HCT116 (cell line): ENCODE data around the gene TMEM266. TPM values are rescaled to one million over a fixed set of nuclear protein-coding genes. Genes with fewer than 3 reads are reported as not detected.
A peak's percentile ranks its signal among the peaks of the same experiment; 100 is the strongest.

Source experiments
- ATAC-seq: fragments of 200-7000 bp; cut with Tn5 transposase; 2 replicates; pipeline ENCODE4 v1.9.1; 2020; ENCODE audit warnings: mild to moderate bottlenecking, moderate library complexity
- BruUV-seq: library from RNA; stranded (reverse); fragments of 400-500 nt; replicated peaks from 2 replicates; lab custom pipeline; 2021; lab: Mats Ljungman, UMichigan
- CTCF ChIA-PET: fragments of 300-600 bp; sonication (Branson Sonifier 250); formaldehyde crosslinking; loops from one replicate; lab custom pipeline; 2021; ENCODE audit warnings: antibody characterized with exemption; lab: Charles Lee
- POLR2A ChIA-PET: fragments of 300-600, 350-600 bp; sonication (Branson Sonifier 250); formaldehyde crosslinking; loops from one replicate; lab custom pipeline; 2021; ENCODE audit warnings: antibody characterized with exemption; lab: Charles Lee
- RAD21 ChIA-PET, 2 experiments: fragments of 300-600 bp; sonication (Branson Sonifier 250); formaldehyde crosslinking; loops; one replicate each; lab custom pipeline; 2023; ENCODE audit warnings: low total read pairs in 2 of 2; ENCODE audit not compliant: uncharacterized antibody in 2 of 2, unreplicated experiment in 2 of 2, low non-redundant PET in 1 of 2; lab: Charles Lee
- DNase-seq: peaks from one replicate; pipeline ENCODE4 v3.0.0-alpha.2; 2010; ENCODE audit warnings: low read depth, low spot score
- H2AFZ ChIP-seq: fragments of 200-600 bp; shearing (Covaris generic), sonication (generic); 2 replicates; pipeline ENCODE4 v1.6.1; 2017; ENCODE audit warnings: low read depth, mixed run types, mixed read lengths, antibody characterized with exemption, low read length; ENCODE audit not compliant: poor library complexity, severe bottlenecking
- H3K27ac ChIP-seq: 2 replicates; pipeline ENCODE4 v1.5.1; 2012; ENCODE audit warnings: low read depth, low read length
- H3K27me3 ChIP-seq: fragments of 200-600 bp; sonication (generic); 2 replicates; pipeline ENCODE4 v1.6.1; 2016; ENCODE audit warnings: mixed run types, low read length, mixed read lengths; ENCODE audit not compliant: insufficient read depth
- H3K36me3 ChIP-seq, 2 experiments: fragments of 200-500 bp in 1 of 2; fragments of 200-600 bp in 1 of 2; sonication (Bioruptor generic) in 1 of 2; sonication (generic) in 1 of 2; 2 replicates each; pipeline versions ENCODE4 v1.5.1 to v1.6.1; 2014 to 2016; ENCODE audit warnings: low read length in 2 of 2, inconsistent platforms in 1 of 2, mixed read lengths in 1 of 2, mixed run types in 1 of 2; ENCODE audit not compliant: insufficient read depth in 2 of 2, control insufficient read depth in 1 of 2
- H3K4me1 ChIP-seq, 2 experiments: fragments of 200-600 bp in 1 of 2; sonication (generic) in 1 of 2; 2 replicates each; pipeline versions ENCODE4 v1.5.1 to v1.6.1; 2012 to 2017; ENCODE audit warnings: low read length in 2 of 2, inconsistent platforms in 1 of 2, mild to moderate bottlenecking in 1 of 2, mixed read lengths in 1 of 2, mixed run types in 1 of 2, moderate library complexity in 1 of 2; ENCODE audit not compliant: insufficient read depth in 2 of 2, control insufficient read depth in 1 of 2
- H3K4me2 ChIP-seq: fragments of 200-600 bp; sonication (generic); 2 replicates; pipeline ENCODE4 v1.6.1; 2017; ENCODE audit warnings: mixed run types, low read length, mixed read lengths
- H3K4me3 ChIP-seq, 2 experiments: fragments of 200-600 bp in 1 of 2; sonication (generic) in 1 of 2; replicated peaks in 1 of 2; 2 replicates each; pipeline ENCODE4 v1.5.1; 2011 to 2016; ENCODE audit warnings: low read length in 2 of 2, control low read depth in 1 of 2, low read depth in 1 of 2, mild to moderate bottlenecking in 1 of 2, mixed read lengths in 1 of 2, mixed run types in 1 of 2
- H3K79me2 ChIP-seq: fragments of 200-600 bp; sonication (generic); 2 replicates; pipeline ENCODE4 v1.6.1; 2017; ENCODE audit warnings: mild to moderate bottlenecking, mixed run types, low read length, moderate library complexity, mixed read lengths; ENCODE audit not compliant: insufficient read depth
- H3K9ac ChIP-seq: fragments of 200-600 bp; sonication (generic); 2 replicates; pipeline ENCODE4 v1.6.1; 2016; ENCODE audit warnings: low read length, mixed read lengths
- H3K9me2 ChIP-seq: fragments of 200-600 bp; sonication (generic), shearing (Covaris generic); 2 replicates; pipeline ENCODE4 v1.6.1; 2017; ENCODE audit warnings: mixed run types, mild to moderate bottlenecking, moderate library complexity; ENCODE audit not compliant: insufficient read depth
- H3K9me3 ChIP-seq, 2 experiments: fragments of 200-500 bp in 1 of 2; fragments of 200-600 bp in 1 of 2; sonication (Bioruptor generic) in 1 of 2; sonication (generic) in 1 of 2; 2 replicates each; pipeline ENCODE4 v1.6.1; 2014 to 2017; ENCODE audit warnings: low read length in 2 of 2, mixed read lengths in 2 of 2, inconsistent platforms in 1 of 2, low read depth in 1 of 2, mild to moderate bottlenecking in 1 of 2, mixed run types in 1 of 2, moderate library complexity in 1 of 2; ENCODE audit not compliant: control insufficient read depth in 1 of 2, insufficient read depth in 1 of 2
- H4K20me1 ChIP-seq: fragments of 200-600 bp; sonication (generic), shearing (Covaris generic); 2 replicates; pipeline ENCODE4 v1.6.1; 2017; ENCODE audit warnings: mixed run types, mild to moderate bottlenecking, moderate library complexity; ENCODE audit not compliant: insufficient read depth
- CBX3 ChIP-seq: IDR thresholded peaks from 2 replicates; pipeline ENCODE4 v1.6.1; 2012; ENCODE audit warnings: low read depth
- CEBPB ChIP-seq: IDR thresholded peaks from 2 replicates; pipeline ENCODE4 v1.6.1; 2012; ENCODE audit warnings: low read depth
- CTCF ChIP-seq, 3 experiments: fragments of 200-600 bp in 1 of 3; sonication (generic) in 1 of 3; IDR thresholded peaks in 2 of 3; conservative IDR thresholded peaks in 1 of 3; 2 replicates each; pipeline ENCODE4 v1.5.1; 2012 to 2017; ENCODE audit warnings: low read depth in 2 of 3, low read length in 2 of 3, antibody characterized with exemption in 1 of 3, borderline replicate concordance in 1 of 3, control low read depth in 1 of 3, mild to moderate bottlenecking in 1 of 3, mixed read lengths in 1 of 3, mixed run types in 1 of 3, moderate library complexity in 1 of 3; ENCODE audit not compliant: insufficient read depth in 1 of 3
- EZH2phosphoT487 ChIP-seq: fragments of 200-600 bp; IDR thresholded peaks from 2 replicates; pipeline ENCODE4 v1.6.1; 2018; ENCODE audit warnings: antibody characterized with exemption, borderline replicate concordance
- FOSL1 ChIP-seq: IDR thresholded peaks from 2 replicates; pipeline ENCODE4 v1.6.1; 2012; ENCODE audit warnings: low read depth
- JUND ChIP-seq: IDR thresholded peaks from 2 replicates; pipeline ENCODE4 v1.6.1; 2012
- POLR2AphosphoS5 ChIP-seq: IDR thresholded peaks from 2 replicates; pipeline ENCODE4 v1.6.1; 2011; ENCODE audit warnings: mild to moderate bottlenecking, low read depth, low read length, moderate library complexity
- RAD21 ChIP-seq: IDR thresholded peaks from 2 replicates; pipeline ENCODE4 v1.6.1; 2012; ENCODE audit warnings: low read depth, mild to moderate bottlenecking
- SIN3A ChIP-seq: IDR thresholded peaks from 2 replicates; pipeline ENCODE4 v1.6.1; 2012; ENCODE audit warnings: low read depth
- SP1 ChIP-seq: IDR thresholded peaks from 2 replicates; pipeline ENCODE4 v1.6.1; 2012; ENCODE audit warnings: low read depth
- SRF ChIP-seq: IDR thresholded peaks from 2 replicates; pipeline ENCODE4 v1.6.1; 2012; ENCODE audit warnings: low read depth
- YY1 ChIP-seq: IDR thresholded peaks from 2 replicates; pipeline ENCODE4 v1.6.1; 2011; ENCODE audit warnings: low read length, low read depth, moderate library complexity, mild to moderate bottlenecking; ENCODE audit not compliant: insufficient replicate concordance; ENCODE audit errors: extremely low read depth
- ZFX ChIP-seq: fragments of 450-650 bp; IDR thresholded peaks from 2 replicates; pipeline ENCODE4 v1.6.1; 2017
- ZNF274 ChIP-seq: fragments of 200-500 bp; sonication (Bioruptor generic); IDR thresholded peaks from 2 replicates; pipeline ENCODE4 v1.6.1; 2014; ENCODE audit warnings: mild to moderate bottlenecking, low read depth, low read length, inconsistent platforms
- intact Hi-C: fragments of 100-400 bp; cut with micrococcal nuclease; formaldehyde crosslinking; loops from 2 replicates; pipeline ENCODE4 v1.10.0; 2022
- total RNA-seq: library from RNA; stranded (reverse); gene quantifications from one replicate; pipeline ENCODE4 v1.2.1, GENCODE V29; 2021; ENCODE audit not compliant: unreplicated experiment
- TF ChIP-seq, protein P1 (sequence below): IDR thresholded peaks from 2 replicates; pipeline ENCODE4 v1.6.1; 2012

The TMEM266 gene
- total RNA-seq, 1 experiment from 2014 or later, result 0.91 TPM

DNA sequence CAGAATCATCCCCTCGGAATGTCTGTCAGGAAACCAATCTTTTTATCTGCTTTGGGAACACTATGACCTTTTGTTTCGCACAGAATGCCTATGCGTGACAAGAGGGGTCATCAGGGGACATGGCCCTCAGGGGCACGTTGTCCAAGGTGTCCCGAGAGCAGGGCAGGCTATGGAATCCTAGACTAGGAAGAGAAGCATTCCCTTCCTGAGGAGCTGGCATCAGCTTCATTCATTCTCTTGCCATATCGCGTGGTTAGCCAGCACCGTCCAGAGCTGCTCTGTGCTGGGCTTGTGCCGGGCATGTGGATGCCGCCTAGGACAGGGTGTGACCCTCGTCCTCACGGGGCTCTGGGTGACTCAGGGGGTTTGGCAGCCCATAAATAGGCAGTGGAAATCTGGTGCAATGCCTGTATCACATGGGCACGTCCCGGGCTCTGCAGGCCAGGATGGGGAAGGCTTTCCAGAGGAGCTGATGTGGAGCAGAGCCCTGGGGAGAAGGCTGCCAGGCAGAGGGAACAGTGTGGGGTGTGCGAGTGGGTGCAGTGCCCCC is 117.8 kb downstream of the TMEM266 start:
- H3K4me2 ChIP-seq, result 0 out of 2 replicates have a peak overlapping the region, but pooled peaks have one; percentile 8
- H3K9me3 ChIP-seq, result no peaks in the 10 kb centered on the region
- intact Hi-C loops, result no loop called here
- TF ChIP-seq, protein P1, sequence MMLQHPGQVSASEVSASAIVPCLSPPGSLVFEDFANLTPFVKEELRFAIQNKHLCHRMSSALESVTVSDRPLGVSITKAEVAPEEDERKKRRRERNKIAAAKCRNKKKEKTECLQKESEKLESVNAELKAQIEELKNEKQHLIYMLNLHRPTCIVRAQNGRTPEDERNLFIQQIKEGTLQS, result no peak
- TF ChIP-seq CTCF (IDR thresholded peaks at IDR 0.05 in 2 of 3, conservative IDR thresholded peaks at IDR 0.05 in 1 of 3; ENCODE audit: borderline replicate concordance in 1 of 3, insufficient read depth in 1 of 3, low read depth in 2 of 3, low read length in 2 of 3) (no peak), JUND (no peak), SRF (peak; percentile 32; the same call in 1 of the 2 replicates)
- H3K27me3 ChIP-seq, result no peaks in the 10 kb centered on the region
- RAD21 ChIA-PET, result no interaction called here
- no peak overlapping the region for H3K27ac ChIP-seq
- H3K79me2 ChIP-seq, result no peaks in the 10 kb centered on the region
- POLR2A ChIA-PET, result no interaction called here
- peaks cover 0 to 10% of the 10 kb centered on the region in 2 experiments; a peak in 2 of 4 replicates for H3K4me1 ChIP-seq
- no peaks in the 10 kb centered on the region for H3K36me3 ChIP-seq
- H2AFZ ChIP-seq, result no peak overlapping the region
- H3K4me3 ChIP-seq, result no peak overlapping the region
- H3K9ac ChIP-seq, result no peak overlapping the region
- no peaks in the 10 kb centered on the region for H4K20me1 ChIP-seq
- H3K9me2 ChIP-seq, result no peaks in the 10 kb centered on the region
- DNase-seq (no peak), ATAC-seq (peak; percentile 63)
- BruUV-seq, result no TSS peak
- CTCF ChIA-PET, result no interaction called here

DNA sequence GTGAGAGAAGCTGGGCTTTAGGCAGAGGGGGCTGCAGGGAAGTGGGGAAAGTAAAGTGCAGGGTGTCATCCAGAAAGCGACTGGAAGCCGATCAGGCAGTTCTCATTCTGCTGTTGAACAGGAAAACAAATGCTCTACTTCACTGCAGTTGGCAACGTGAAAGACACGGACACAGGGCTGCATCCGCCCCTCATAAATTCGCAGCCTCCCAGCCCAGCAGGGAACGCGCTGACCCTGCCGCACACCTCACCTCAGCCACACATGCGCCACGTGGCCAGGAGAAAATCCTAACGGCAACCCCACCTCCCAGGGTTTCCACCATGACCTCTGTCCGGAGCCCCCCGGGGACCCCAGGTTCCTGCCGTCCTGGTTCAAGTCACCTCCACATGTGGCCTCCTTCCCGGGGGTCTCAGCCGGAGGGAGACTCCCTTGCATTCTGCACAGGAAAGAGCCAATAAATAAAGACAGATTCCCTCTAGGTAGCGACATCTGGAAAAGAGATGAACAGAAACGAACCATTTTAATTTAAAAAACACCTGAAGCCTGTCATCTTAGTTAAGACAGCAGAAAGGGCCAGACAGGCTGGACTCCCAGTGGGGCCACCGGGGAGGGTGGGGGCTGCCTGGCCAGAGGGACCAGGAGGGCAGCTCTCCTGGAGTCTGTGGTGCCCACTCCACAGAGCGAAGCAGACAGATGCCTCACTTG is 118.7 kb downstream of the TMEM266 start:
- no peaks in the 10 kb centered on the region for H3K9me3 ChIP-seq
- no peaks in the 10 kb centered on the region for H3K36me3 ChIP-seq
- H3K27me3 ChIP-seq, result no peaks in the 10 kb centered on the region
- peaks cover 0 to 10% of the 10 kb centered on the region in 2 experiments; a peak in 2 of 4 replicates for H3K4me1 ChIP-seq
- H3K27ac ChIP-seq, result no peak overlapping the region
- no peak overlapping the region for H3K9ac ChIP-seq
- ChIA-PET CTCF (no interaction called here), RAD21 (no interaction called here), POLR2A (no interaction called here)
- H3K4me3 ChIP-seq, result no peak overlapping the region
- intact Hi-C loops, result no loop called here
- no peaks in the 10 kb centered on the region for H3K9me2 ChIP-seq
- H3K4me2 ChIP-seq, result no peak overlapping the region
- no peaks in the 10 kb centered on the region for H3K79me2 ChIP-seq
- H2AFZ ChIP-seq, result no peak overlapping the region
- ATAC-seq, result no peak
- no peaks in the 10 kb centered on the region for H4K20me1 ChIP-seq
- DNase-seq, result no peak
- BruUV-seq, result no TSS peak
- TF ChIP-seq, protein P1, result no peak
- TF ChIP-seq YY1, result no peak
- TF ChIP-seq CEBPB, result no peak
- no peak for TF ChIP-seq RAD21
- no peak for TF ChIP-seq CBX3
- TF ChIP-seq SP1, result no peak
- TF ChIP-seq JUND, result no peak
- no peak for TF ChIP-seq ZFX
- TF ChIP-seq ZNF274, result no peak
- TF ChIP-seq POLR2AphosphoS5, result no peak
- TF ChIP-seq CTCF (IDR thresholded peaks at IDR 0.05 in 2 of 3, conservative IDR thresholded peaks at IDR 0.05 in 1 of 3; ENCODE audit: borderline replicate concordance in 1 of 3, insufficient read depth in 1 of 3, low read depth in 2 of 3, low read length in 2 of 3), result no peak
- TF ChIP-seq FOSL1, result no peak
- TF ChIP-seq SIN3A, result no peak
- TF ChIP-seq EZH2phosphoT487, result no peak
